Measurements from ENCODE around the gene FILIP1L. TPM values are rescaled to one million over a fixed set of nuclear protein-coding genes. Genes with fewer than 3 reads are reported as not detected.
A peak's percentile ranks its signal among the peaks of the same experiment; 100 is the strongest.

FILIP1L gene
- total RNA-seq, 3 donors from 2014 or later = 19.8 to 23.7 (median 23.3) TPM

DNA sequence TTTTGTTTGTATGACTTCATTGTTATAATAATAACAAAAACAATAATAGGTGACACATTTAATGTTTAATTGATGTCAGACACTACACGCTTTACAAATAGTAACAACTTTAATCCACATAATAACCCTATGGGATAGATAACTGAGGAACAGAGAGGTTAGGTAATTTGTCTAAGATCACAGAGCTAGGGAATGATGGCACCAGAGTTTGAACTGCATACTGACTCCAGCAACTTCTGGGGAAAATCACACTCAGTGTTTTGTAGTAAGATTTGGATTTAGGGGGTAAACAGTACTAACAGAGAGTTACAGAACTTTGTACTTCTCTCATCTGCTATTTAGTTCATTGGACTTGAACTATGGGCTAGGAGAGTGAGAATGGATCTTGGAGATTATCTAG, 230.6 kb downstream of the FILIP1L start:
- no peaks in the 10 kb centered on the region for H3K27me3 ChIP-seq
- TF ChIP-seq POLR2AphosphoS5 (IDR thresholded peaks at IDR 0.05) = no peak
- TF ChIP-seq, protein P1, sequence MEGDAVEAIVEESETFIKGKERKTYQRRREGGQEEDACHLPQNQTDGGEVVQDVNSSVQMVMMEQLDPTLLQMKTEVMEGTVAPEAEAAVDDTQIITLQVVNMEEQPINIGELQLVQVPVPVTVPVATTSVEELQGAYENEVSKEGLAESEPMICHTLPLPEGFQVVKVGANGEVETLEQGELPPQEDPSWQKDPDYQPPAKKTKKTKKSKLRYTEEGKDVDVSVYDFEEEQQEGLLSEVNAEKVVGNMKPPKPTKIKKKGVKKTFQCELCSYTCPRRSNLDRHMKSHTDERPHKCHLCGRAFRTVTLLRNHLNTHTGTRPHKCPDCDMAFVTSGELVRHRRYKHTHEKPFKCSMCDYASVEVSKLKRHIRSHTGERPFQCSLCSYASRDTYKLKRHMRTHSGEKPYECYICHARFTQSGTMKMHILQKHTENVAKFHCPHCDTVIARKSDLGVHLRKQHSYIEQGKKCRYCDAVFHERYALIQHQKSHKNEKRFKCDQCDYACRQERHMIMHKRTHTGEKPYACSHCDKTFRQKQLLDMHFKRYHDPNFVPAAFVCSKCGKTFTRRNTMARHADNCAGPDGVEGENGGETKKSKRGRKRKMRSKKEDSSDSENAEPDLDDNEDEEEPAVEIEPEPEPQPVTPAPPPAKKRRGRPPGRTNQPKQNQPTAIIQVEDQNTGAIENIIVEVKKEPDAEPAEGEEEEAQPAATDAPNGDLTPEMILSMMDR (IDR thresholded peaks at IDR 0.05) = no peak
- TF ChIP-seq POLR2A (IDR thresholded peaks at IDR 0.05) = no peak
- no peaks in the 10 kb centered on the region for H3K36me3 ChIP-seq
- H3K9me3 ChIP-seq = no peaks in the 10 kb centered on the region
- intact Hi-C loops (cut with DNase I; ENCODE audit: low total_unique reads) = no loop called here
- H3K4me1 ChIP-seq = no peaks in the 10 kb centered on the region
- H3K27ac ChIP-seq = no peak overlapping the region
- H3K4me3 ChIP-seq = no peak overlapping the region
- DNase-seq (ENCODE audit: low spot score in 2 of 2) = no peak

DNA sequence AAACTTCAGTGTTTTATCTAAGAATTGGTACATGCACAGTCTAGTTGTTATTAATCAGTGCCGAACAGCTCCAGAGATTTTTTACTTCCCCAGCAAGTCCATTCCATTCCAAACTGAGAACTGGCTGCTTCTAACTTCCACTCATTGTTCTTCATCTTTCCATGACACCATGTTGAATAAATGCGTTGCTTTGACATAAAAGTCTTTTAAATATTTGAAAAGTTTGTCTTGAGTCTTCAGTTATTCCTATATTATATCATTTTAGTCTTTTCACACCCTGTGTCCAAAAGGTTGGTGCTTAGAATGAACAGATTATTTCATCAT, 231.2 kb downstream of the FILIP1L start:
- no peak overlapping the region for H3K27ac ChIP-seq
- DNase-seq (ENCODE audit: low spot score in 2 of 2) = no peak
- TF ChIP-seq, protein P1 (IDR thresholded peaks at IDR 0.05) = no peak
- TF ChIP-seq POLR2A (IDR thresholded peaks at IDR 0.05) = no peak
- TF ChIP-seq POLR2AphosphoS5 (IDR thresholded peaks at IDR 0.05) = no peak

DNA sequence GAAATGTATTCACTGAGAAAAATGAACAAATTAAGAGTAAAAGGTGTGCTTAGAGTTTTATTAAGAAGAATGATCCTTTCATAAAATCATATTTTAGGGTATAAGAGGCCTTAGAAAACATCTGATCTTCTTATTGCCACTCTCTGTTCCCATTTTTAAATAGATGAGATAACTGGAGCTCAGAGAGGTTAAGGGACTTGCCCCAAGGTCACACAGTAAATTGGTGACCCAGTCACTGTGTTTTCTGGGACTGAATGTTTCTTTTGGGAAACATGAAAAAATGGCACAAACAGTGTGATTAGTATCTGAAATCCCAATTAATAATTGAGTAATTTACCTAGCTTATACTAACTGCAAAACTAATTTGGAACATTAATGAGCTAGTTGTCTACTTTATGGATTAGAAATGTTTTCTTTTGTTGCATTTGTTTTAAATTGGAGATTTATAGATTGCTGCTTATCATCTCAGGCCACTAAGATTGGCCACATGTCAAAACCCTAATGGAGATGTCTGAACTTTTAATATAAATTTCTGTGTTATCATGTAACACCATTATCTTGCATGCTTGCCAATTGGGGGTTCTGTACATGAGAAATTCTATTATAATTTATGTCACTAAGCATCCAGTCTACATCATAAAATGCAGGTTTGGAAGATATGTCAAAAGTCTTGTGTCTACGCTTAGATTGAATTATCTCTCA, 231.7 kb downstream of the FILIP1L start:
- no peak overlapping the region for H3K27ac ChIP-seq
- H3K9me3 ChIP-seq = no peaks in the 10 kb centered on the region
- intact Hi-C loops (cut with DNase I; ENCODE audit: low total_unique reads) = no loop called here
- no peak for TF ChIP-seq POLR2AphosphoS5 (IDR thresholded peaks at IDR 0.05)
- TF ChIP-seq, protein P1 (IDR thresholded peaks at IDR 0.05) = no peak
- no peak overlapping the region for H3K4me3 ChIP-seq
- no peaks in the 10 kb centered on the region for H3K4me1 ChIP-seq
- H3K36me3 ChIP-seq = no peaks in the 10 kb centered on the region
- no peak for DNase-seq (ENCODE audit: low spot score in 2 of 2)
- H3K27me3 ChIP-seq = no peaks in the 10 kb centered on the region

More for the DNA sequence above, 231.2 kb downstream of the FILIP1L start:
- Histone ChIP-seq H3K9me3 (no peaks in the 10 kb centered on the region), H3K27me3 (no peaks in the 10 kb centered on the region), H3K36me3 (no peaks in the 10 kb centered on the region), H3K4me3 (no peak overlapping the region), H3K4me1 (no peaks in the 10 kb centered on the region)
- intact Hi-C loops (cut with DNase I; ENCODE audit: low total_unique reads) = no loop called here

DNA sequence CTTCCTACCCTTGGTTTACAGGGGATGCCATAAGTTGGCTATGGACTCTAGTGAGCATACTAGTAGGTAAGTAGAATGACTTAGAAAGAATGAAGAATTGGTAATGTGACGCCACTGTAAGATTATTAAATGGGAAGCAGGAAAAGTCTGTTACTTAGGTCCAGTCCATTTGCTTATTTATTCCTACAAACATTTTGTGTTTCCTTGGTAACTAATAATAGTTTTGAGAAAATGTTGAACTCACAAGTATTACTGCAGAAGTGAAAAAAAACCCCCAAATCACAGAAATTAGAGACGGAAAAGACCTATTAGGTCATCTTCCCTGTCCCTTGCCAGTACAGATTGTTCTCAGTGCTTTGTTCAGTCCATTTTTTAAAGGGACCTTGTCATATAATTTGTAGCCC, 233.2 kb downstream of the FILIP1L start:
- H3K4me3 ChIP-seq = no peak overlapping the region
- H3K4me1 ChIP-seq = no peaks in the 10 kb centered on the region
- no peaks in the 10 kb centered on the region for H3K36me3 ChIP-seq
- no peak for TF ChIP-seq POLR2A (IDR thresholded peaks at IDR 0.05)
- no peak for TF ChIP-seq POLR2AphosphoS5 (IDR thresholded peaks at IDR 0.05)
- TF ChIP-seq, protein P1 (IDR thresholded peaks at IDR 0.05) = no peak
- intact Hi-C loops (cut with DNase I; ENCODE audit: low total_unique reads) = no loop called here
- no peaks in the 10 kb centered on the region for H3K27me3 ChIP-seq
- DNase-seq (ENCODE audit: low spot score in 2 of 2) = no peak
- H3K9me3 ChIP-seq = no peaks in the 10 kb centered on the region
- peak overlapping the region; percentile 68 to 77 for H3K27ac ChIP-seq

DNA sequence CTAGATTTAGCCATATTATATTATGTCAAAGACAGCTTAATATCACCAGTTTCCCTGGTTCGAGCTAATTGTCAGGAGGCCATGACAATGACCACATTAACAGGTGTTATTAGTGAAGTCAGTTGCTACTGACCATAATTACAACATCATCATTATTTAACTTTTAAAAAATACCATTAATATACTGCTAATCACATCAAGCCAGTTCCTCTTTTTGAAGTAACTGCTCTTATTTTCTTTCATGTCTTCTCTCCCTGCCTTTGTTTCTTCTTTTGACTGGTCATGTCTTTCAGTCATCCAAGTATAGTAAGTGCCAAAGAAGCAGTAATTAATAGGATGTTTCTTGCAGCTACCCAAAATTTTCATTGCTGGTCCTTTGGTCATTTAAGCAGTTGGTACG, 235.0 kb downstream of the FILIP1L start:
- Histone ChIP-seq H3K27ac (no peak overlapping the region), H3K27me3 (no peaks in the 10 kb centered on the region), H3K9me3 (no peaks in the 10 kb centered on the region), H3K36me3 (no peaks in the 10 kb centered on the region), H3K4me1 (no peaks in the 10 kb centered on the region), H3K4me3 (no peak overlapping the region)
- intact Hi-C loops (cut with DNase I; ENCODE audit: low total_unique reads) = no loop called here
- no peak for DNase-seq (ENCODE audit: low spot score in 2 of 2)
- TF ChIP-seq POLR2A (IDR thresholded peaks at IDR 0.05) (no peak), POLR2AphosphoS5 (IDR thresholded peaks at IDR 0.05) (no peak)
- TF ChIP-seq, protein P1 (IDR thresholded peaks at IDR 0.05) = no peak

Measured in breast epithelium (tissue), 4 donors.